A549 (cell line): ENCODE results near the gene B4GALT1. TPM values are rescaled to one million over a fixed set of nuclear protein-coding genes. Genes with fewer than 3 reads are reported as not detected.
"Not testable (repeated sequence)": the region's sequence is repeated elsewhere in the genome, so short reads cannot be mapped to it uniquely, and the experiment has no call there.

Source experiments
- ATAC-seq, 2 experiments: fragments of 200-7000 bp in 1 of 2; fragments of >200 bp in 1 of 2; cut with Nextera tagmentation in 1 of 2; cut with Tn5 transposase in 1 of 2; 3 replicates each; pipeline versions ENCODE4 v1.8.0 to v1.9.1; 2018 to 2020; ENCODE audit warnings: mild to moderate bottlenecking in 1 of 2, moderate library complexity in 1 of 2
- CTCF ChIA-PET: fragments of 300-600 bp; sonication (Branson Sonifier 250); formaldehyde crosslinking; extraction: SDS; loops from one replicate; lab custom pipeline; 2021; ENCODE audit warnings: antibody characterized with exemption, inconsistent platforms; lab: Yijun Ruan, JAX
- POLR2A ChIA-PET: fragments of 350-600 bp; formaldehyde crosslinking; extraction: SDS; loops from one replicate; lab custom pipeline; 2021; ENCODE audit warnings: antibody characterized with exemption, inconsistent platforms; lab: Yijun Ruan, JAX
- DNase-seq, 2 experiments: peaks; one replicate each; pipeline versions ENCODE4 v3.0.0 to v3.0.0-alpha.2; 2011 to 2016; ENCODE audit warnings: low read depth in 1 of 2, low spot score in 1 of 2
- FAIRE-seq: peaks from 2 replicates; lab custom pipeline; 2011; peaks lifted over from hg19 to GRCh38; lab: Jason Lieb, UNC
- H3K27ac ChIP-seq, 2 experiments: fragments of >200 bp; sonication (Bioruptor Twin); formaldehyde crosslinking; 3 replicates each; pipeline ENCODE4 v1.5.1; 2016 to 2017
- H3K4me1 ChIP-seq: fragments of >200 bp; sonication (Bioruptor Twin); formaldehyde crosslinking; 3 replicates; pipeline ENCODE4 v1.6.1; 2016
- H3K4me2 ChIP-seq: fragments of >200 bp; sonication (Bioruptor Twin); formaldehyde crosslinking; 3 replicates; pipeline ENCODE4 v1.6.1; 2016
- H3K4me3 ChIP-seq: fragments of >200 bp; sonication (Bioruptor Twin); formaldehyde crosslinking; 3 replicates; pipeline ENCODE4 v1.5.1; 2016
- H3K9me3 ChIP-seq: fragments of >200 bp; sonication (Bioruptor Twin); formaldehyde crosslinking; 3 replicates; pipeline ENCODE4 v1.6.1; 2016
- CBX2 ChIP-seq: fragments of 200-600 bp; sonication (generic); IDR thresholded peaks from 2 replicates; pipeline ENCODE4 v1.6.1; 2016; ENCODE audit warnings: low read depth, mild to moderate bottlenecking, borderline replicate concordance
- CHD2 ChIP-seq: fragments of 150-350 bp; IDR thresholded peaks from 2 replicates; pipeline ENCODE4 v1.6.1; 2014; ENCODE audit warnings: low read length; ENCODE audit not compliant: partially characterized antibody
- FOSB ChIP-seq: fragments of 250-450 bp; sonication (Bioruptor Pico); IDR thresholded peaks from 2 replicates; pipeline ENCODE4 v1.5.0; 2020; ENCODE audit warnings: mild to moderate bottlenecking, moderate library complexity
- GATA3 ChIP-seq: IDR thresholded peaks from 2 replicates; pipeline ENCODE4 v1.6.1; 2012; ENCODE audit warnings: borderline replicate concordance
- HOXB13 ChIP-seq: fragments of 250-450 bp; sonication (Bioruptor Pico); IDR thresholded peaks from 2 replicates; pipeline ENCODE4 v1.5.0; 2020; ENCODE audit warnings: low read depth, mild to moderate bottlenecking, moderate library complexity
- JUNB ChIP-seq: fragments of >200 bp; sonication (Bioruptor Twin); formaldehyde crosslinking; IDR thresholded peaks from 2 replicates; pipeline ENCODE4 v1.6.1; 2016
- MAFK ChIP-seq: fragments of 450-650 bp; IDR thresholded peaks from 2 replicates; pipeline ENCODE4 v1.6.1; 2014; ENCODE audit not compliant: partially characterized antibody
- MAZ ChIP-seq: fragments of 150-350 bp; IDR thresholded peaks from 2 replicates; pipeline ENCODE4 v1.6.1; 2014; ENCODE audit warnings: antibody characterized with exemption, low read depth, low read length, borderline replicate concordance
- NPAS2 ChIP-seq: fragments of 250-450 bp; sonication (Bioruptor Pico); IDR thresholded peaks from 2 replicates; pipeline ENCODE4 v1.8.0; 2022; ENCODE audit warnings: mild to moderate bottlenecking, moderate library complexity, borderline replicate concordance
- PHF8 ChIP-seq: fragments of 200-600 bp; sonication (generic); IDR thresholded peaks from 2 replicates; pipeline ENCODE4 v1.6.1; 2016; ENCODE audit warnings: low read depth, mild to moderate bottlenecking, antibody characterized with exemption, moderate library complexity, borderline replicate concordance
- SMC3 ChIP-seq: fragments of >200 bp; sonication (Bioruptor Twin); formaldehyde crosslinking; IDR thresholded peaks from 3 replicates; pipeline ENCODE4 v1.6.1; 2018; ENCODE audit warnings: inconsistent platforms
- WGBS: methylation state at CpG from one replicate; pipeline ENCODE4 v1.1.6; 2017; ENCODE audit errors: missing lambda C conversion rate; 5-methylcytosine and 5-hydroxymethylcytosine counted together
- polyA plus RNA-seq, 4 experiments: library from polyadenylated mRNA; depleted of rRNA in 3 of 4; stranded (reverse); fragments of >200 nt; fragmentation: RNase III in 1 of 4; extraction: RNeasy Plus Mini Kit Qiagen cat#74134 plus additional on column Dnase treatment in 1 of 4; gene quantifications; 2 replicates in 3 of 4; 3 replicates in 1 of 4; pipeline ENCODE4 v1.2.3, GENCODE V29; 2011 to 2017
- TF ChIP-seq, protein P1 (sequence below): fragments of 200-600 bp; sonication (generic); IDR thresholded peaks from 2 replicates; pipeline ENCODE4 v1.6.1; 2016; ENCODE audit warnings: antibody characterized with exemption, mild to moderate bottlenecking, moderate library complexity
- TF ChIP-seq, protein P2 (sequence below): IDR thresholded peaks from 2 replicates; pipeline ENCODE4 v1.6.1; 2012
- TF ChIP-seq, protein P3 (sequence below): IDR thresholded peaks from 2 replicates; pipeline ENCODE4 v1.6.1; 2012
- TF ChIP-seq, protein P4 (sequence below): fragments of >200 bp; sonication (Bioruptor Twin); formaldehyde crosslinking; IDR thresholded peaks from 3 replicates; pipeline ENCODE4 v1.6.1; 2016

The B4GALT1 gene
- polyA plus RNA-seq, 2 of the 4 experiments (the other 2 are of a cell fraction), result 167 to 180 TPM

DNA sequence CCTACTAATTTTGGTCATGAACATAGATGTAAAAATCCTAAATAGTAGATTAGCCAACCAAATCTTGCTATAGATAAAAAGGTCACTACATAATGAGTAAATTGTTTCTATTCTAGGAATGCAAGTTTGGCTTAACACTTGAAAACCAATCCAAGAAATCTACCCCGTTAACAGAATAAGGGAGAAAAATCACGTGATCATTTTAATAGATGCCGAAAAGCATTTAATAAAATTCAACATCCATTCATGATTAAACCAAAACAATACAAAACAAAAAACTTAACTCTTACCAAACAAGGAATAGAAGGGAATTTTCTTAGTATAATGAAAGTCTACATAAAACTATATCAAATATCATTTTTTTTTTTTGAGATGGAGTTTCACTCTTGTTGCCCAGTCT lies 69.9 kb downstream of the B4GALT1 start:
- H3K4me3 ChIP-seq, result no peak overlapping the region
- no peak overlapping the region for H3K4me2 ChIP-seq
- DNase-seq, result no peak
- peaks cover 15% of the 10 kb centered on the region for H3K4me1 ChIP-seq
- CTCF ChIA-PET, result interaction anchor here (1.0 kb wide), 1 partner anchor 129 kb away, joined by 3 read pairs; no protein-coding TSS in a partner anchor
- no peak for FAIRE-seq
- POLR2A ChIA-PET, result no interaction called here
- H3K9me3 ChIP-seq, result no peaks in the 10 kb centered on the region
- H3K27ac ChIP-seq, result no peak overlapping the region
- ATAC-seq, result no peak
- TF ChIP-seq MAZ, result no peak
- TF ChIP-seq, protein P1, sequence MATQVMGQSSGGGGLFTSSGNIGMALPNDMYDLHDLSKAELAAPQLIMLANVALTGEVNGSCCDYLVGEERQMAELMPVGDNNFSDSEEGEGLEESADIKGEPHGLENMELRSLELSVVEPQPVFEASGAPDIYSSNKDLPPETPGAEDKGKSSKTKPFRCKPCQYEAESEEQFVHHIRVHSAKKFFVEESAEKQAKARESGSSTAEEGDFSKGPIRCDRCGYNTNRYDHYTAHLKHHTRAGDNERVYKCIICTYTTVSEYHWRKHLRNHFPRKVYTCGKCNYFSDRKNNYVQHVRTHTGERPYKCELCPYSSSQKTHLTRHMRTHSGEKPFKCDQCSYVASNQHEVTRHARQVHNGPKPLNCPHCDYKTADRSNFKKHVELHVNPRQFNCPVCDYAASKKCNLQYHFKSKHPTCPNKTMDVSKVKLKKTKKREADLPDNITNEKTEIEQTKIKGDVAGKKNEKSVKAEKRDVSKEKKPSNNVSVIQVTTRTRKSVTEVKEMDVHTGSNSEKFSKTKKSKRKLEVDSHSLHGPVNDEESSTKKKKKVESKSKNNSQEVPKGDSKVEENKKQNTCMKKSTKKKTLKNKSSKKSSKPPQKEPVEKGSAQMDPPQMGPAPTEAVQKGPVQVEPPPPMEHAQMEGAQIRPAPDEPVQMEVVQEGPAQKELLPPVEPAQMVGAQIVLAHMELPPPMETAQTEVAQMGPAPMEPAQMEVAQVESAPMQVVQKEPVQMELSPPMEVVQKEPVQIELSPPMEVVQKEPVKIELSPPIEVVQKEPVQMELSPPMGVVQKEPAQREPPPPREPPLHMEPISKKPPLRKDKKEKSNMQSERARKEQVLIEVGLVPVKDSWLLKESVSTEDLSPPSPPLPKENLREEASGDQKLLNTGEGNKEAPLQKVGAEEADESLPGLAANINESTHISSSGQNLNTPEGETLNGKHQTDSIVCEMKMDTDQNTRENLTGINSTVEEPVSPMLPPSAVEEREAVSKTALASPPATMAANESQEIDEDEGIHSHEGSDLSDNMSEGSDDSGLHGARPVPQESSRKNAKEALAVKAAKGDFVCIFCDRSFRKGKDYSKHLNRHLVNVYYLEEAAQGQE, result no peak
- TF ChIP-seq CBX2, result no peak
- TF ChIP-seq, protein P2, sequence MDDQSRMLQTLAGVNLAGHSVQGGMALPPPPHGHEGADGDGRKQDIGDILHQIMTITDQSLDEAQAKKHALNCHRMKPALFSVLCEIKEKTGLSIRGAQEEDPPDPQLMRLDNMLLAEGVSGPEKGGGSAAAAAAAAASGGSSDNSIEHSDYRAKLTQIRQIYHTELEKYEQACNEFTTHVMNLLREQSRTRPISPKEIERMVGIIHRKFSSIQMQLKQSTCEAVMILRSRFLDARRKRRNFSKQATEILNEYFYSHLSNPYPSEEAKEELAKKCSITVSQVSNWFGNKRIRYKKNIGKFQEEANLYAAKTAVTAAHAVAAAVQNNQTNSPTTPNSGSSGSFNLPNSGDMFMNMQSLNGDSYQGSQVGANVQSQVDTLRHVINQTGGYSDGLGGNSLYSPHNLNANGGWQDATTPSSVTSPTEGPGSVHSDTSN, result no peak
- TF ChIP-seq, protein P3, sequence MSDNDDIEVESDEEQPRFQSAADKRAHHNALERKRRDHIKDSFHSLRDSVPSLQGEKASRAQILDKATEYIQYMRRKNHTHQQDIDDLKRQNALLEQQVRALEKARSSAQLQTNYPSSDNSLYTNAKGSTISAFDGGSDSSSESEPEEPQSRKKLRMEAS, result no peak
- no peak for TF ChIP-seq GATA3
- TF ChIP-seq PHF8, result no peak
- no peak for TF ChIP-seq FOSB (CRISPR knock-in tag)
- no peak for TF ChIP-seq HOXB13
- no peak for TF ChIP-seq JUNB
- no peak for TF ChIP-seq MAFK
- no peak for TF ChIP-seq CHD2
- TF ChIP-seq, protein P4, sequence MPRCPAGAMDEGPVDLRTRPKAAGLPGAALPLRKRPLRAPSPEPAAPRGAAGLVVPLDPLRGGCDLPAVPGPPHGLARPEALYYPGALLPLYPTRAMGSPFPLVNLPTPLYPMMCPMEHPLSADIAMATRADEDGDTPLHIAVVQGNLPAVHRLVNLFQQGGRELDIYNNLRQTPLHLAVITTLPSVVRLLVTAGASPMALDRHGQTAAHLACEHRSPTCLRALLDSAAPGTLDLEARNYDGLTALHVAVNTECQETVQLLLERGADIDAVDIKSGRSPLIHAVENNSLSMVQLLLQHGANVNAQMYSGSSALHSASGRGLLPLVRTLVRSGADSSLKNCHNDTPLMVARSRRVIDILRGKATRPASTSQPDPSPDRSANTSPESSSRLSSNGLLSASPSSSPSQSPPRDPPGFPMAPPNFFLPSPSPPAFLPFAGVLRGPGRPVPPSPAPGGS, result no peak
- no peak for TF ChIP-seq NPAS2 (CRISPR knock-in tag)
- WGBS, result 84% methylated on average over 3 of the region's 3 CpGs

DNA sequence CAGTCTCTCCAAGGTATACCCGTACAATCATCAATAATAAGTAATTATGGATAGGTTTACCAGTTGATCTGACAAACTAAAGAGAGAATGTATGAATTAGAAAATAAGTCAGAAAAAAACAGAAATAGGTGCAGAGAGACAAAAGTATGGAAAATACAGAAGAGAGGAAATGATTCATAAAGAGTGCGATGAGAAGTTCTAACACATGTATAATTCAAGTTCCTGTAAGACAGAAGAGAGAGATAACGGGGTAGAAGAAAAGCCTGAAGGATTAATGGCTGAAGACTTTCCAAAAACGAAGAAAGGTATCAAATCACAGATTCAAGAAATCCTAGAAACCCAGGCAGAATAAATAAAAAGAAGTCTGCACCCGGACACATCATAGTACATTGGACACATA lies 74.5 kb downstream of the B4GALT1 start:
- CTCF ChIA-PET, result no interaction called here
- 56% methylated on average over 5 of the region's 5 CpGs for WGBS
- Histone ChIP-seq H3K4me2 (no peak overlapping the region), H3K4me3 (no peak overlapping the region), H3K4me1 (no peaks in the 10 kb centered on the region), H3K9me3 (no peaks in the 10 kb centered on the region), H3K27ac (no peak overlapping the region)
- no peak for ATAC-seq
- no peak for TF ChIP-seq SMC3
- FAIRE-seq, result no peak
- DNase-seq, result no peak
- POLR2A ChIA-PET, result no interaction called here

DNA sequence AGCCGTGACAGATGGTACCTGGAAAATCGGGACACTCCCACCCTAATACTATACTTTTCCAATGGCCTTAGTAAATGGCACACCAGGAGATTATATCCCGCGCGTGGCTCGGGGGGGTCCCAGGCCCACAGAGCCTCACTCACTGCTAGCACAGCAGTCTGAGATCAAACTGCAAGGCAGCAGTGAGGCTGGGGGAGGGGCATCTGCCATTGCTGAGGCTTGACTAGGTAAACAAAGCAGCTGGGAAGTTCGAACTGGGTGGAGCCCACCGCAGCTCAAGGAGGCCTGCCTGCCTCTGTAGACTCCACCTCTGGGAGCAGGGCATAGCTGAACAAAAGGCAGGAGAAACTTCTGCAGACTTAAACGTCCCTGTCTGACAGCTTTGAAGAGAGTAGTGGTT lies 81.5 kb downstream of the B4GALT1 start:
- ATAC-seq, H3K4me3 ChIP-seq, H3K9me3 ChIP-seq, H3K4me2 ChIP-seq, POLR2A ChIA-PET, H3K27ac ChIP-seq, DNase-seq, FAIRE-seq: not testable (repeated sequence)
- CTCF ChIA-PET, result interaction anchor here (1.1 to 4.1 kb wide), 3 partner anchors 138 to 141 kb away, joined by 3 to 44 read pairs (median 4); no protein-coding TSS in a partner anchor
- WGBS, result 64% methylated on average over 9 of the region's 9 CpGs
- H3K4me1 ChIP-seq, result peaks cover 18% of the 10 kb centered on the region; the same call in 2 of the 3 replicates
